Osteocyte (in vitro differentiated cells): ENCODE data around the gene RASGEF1C. TPM values are rescaled to one million over a fixed set of nuclear protein-coding genes. Genes with fewer than 3 reads are reported as not detected.

Experiments used
- DNase-seq: peaks from one replicate; pipeline ENCODE4 v3.0.0; 2021; ENCODE audit warnings: mixed read lengths; ENCODE audit not compliant: unreplicated experiment; ENCODE audit errors: extremely low spot score
- H3K27ac Mint-ChIP-seq: one replicate; pipeline ENCODE4 v1.8.0; 2021; ENCODE audit warnings: mild to moderate bottlenecking, mixed read lengths; ENCODE audit not compliant: unreplicated experiment
- H3K27me3 Mint-ChIP-seq: one replicate; pipeline ENCODE4 v1.8.0; 2021; ENCODE audit warnings: mixed read lengths; ENCODE audit not compliant: unreplicated experiment
- H3K36me3 Mint-ChIP-seq: one replicate; pipeline ENCODE4 v1.8.0; 2021; ENCODE audit warnings: mixed read lengths; ENCODE audit not compliant: unreplicated experiment
- H3K4me1 Mint-ChIP-seq: one replicate; pipeline ENCODE4 v1.8.0; 2021; ENCODE audit warnings: mixed read lengths; ENCODE audit not compliant: unreplicated experiment
- H3K4me3 Mint-ChIP-seq: one replicate; pipeline ENCODE4 v1.8.0; 2021; ENCODE audit warnings: mild to moderate bottlenecking, moderate library complexity, mixed read lengths; ENCODE audit not compliant: unreplicated experiment
- H3K9me3 Mint-ChIP-seq: one replicate; pipeline ENCODE4 v1.8.0; 2021; ENCODE audit warnings: mixed read lengths; ENCODE audit not compliant: unreplicated experiment
- CTCF ChIP-seq: fragments of 200-600 bp; sonication (generic); IDR thresholded peaks from 2 replicates; pipeline ENCODE4 v1.5.0; 2021; ENCODE audit warnings: antibody characterized with exemption, mild to moderate bottlenecking, moderate library complexity
- total RNA-seq: library from RNA; stranded (reverse); gene quantifications from 2 replicates; pipeline ENCODE4 v1.2.1, GENCODE V29; 2021

RASGEF1C gene
- total RNA-seq, 1 donor from 2014 or later = not detected

GRCh38 chr5:180070756-180071530 is 138.1 kb downstream of the RASGEF1C start:
- no peak for DNase-seq
- H3K27me3 Mint-ChIP-seq = peaks cover 7% of the 10 kb centered on the region
- H3K9me3 Mint-ChIP-seq = peaks cover 5% of the 10 kb centered on the region
- peaks cover 2% of the 10 kb centered on the region for H3K36me3 Mint-ChIP-seq
- peak overlapping the region; percentile 93 for H3K27ac Mint-ChIP-seq
- peaks cover 37% of the 10 kb centered on the region for H3K4me1 Mint-ChIP-seq
- no peak for TF ChIP-seq CTCF
- H3K4me3 Mint-ChIP-seq = peak overlapping the region; percentile 90

GRCh38 chr5:180069589-180070247 is 139.3 kb downstream of the RASGEF1C start:
- Mint-ChIP-seq H3K4me1 (peaks cover 37% of the 10 kb centered on the region), H3K27ac (peak overlapping the region; percentile 93), H3K36me3 (peaks cover 2% of the 10 kb centered on the region), H3K4me3 (peak overlapping the region; percentile 90), H3K9me3 (peaks cover 5% of the 10 kb centered on the region), H3K27me3 (peaks cover 3% of the 10 kb centered on the region)
- TF ChIP-seq CTCF = no peak
- DNase-seq = no peak

- peaks cover 4% of the 10 kb centered on the region for H3K36me3 Mint-ChIP-seq
- no peaks in the 10 kb centered on the region for H3K27me3 Mint-ChIP-seq
- H3K9me3 Mint-ChIP-seq = peaks cover 5% of the 10 kb centered on the region
- peak overlapping the region; percentile 60 for H3K4me3 Mint-ChIP-seq
- H3K27ac Mint-ChIP-seq = peak overlapping the region; percentile 62
- DNase-seq = no peak
- no peak for TF ChIP-seq CTCF
- H3K4me1 Mint-ChIP-seq = peaks cover 37% of the 10 kb centered on the region
Measured at GRCh38 chr5:180068519-180069090, 140.4 kb downstream of the RASGEF1C start.

- H3K4me1 Mint-ChIP-seq = peaks cover 40% of the 10 kb centered on the region
- TF ChIP-seq CTCF = no peak
- peaks cover 5% of the 10 kb centered on the region for H3K9me3 Mint-ChIP-seq
- H3K36me3 Mint-ChIP-seq = peaks cover 7% of the 10 kb centered on the region
- peak overlapping the region; percentile 62 for H3K27ac Mint-ChIP-seq
- no peaks in the 10 kb centered on the region for H3K27me3 Mint-ChIP-seq
- no peak for DNase-seq
- H3K4me3 Mint-ChIP-seq = peak overlapping the region; percentile 60
Measured at GRCh38 chr5:180067986-180068385, 141.0 kb downstream of the RASGEF1C start.

GRCh38 chr5:180060192-180060591 is 148.8 kb downstream of the RASGEF1C start:
- no peak overlapping the region for H3K4me3 Mint-ChIP-seq
- H3K36me3 Mint-ChIP-seq = peaks cover 5% of the 10 kb centered on the region
- peaks cover 26% of the 10 kb centered on the region for H3K4me1 Mint-ChIP-seq
- H3K27me3 Mint-ChIP-seq = no peaks in the 10 kb centered on the region
- H3K9me3 Mint-ChIP-seq = no peaks in the 10 kb centered on the region
- no peak for TF ChIP-seq CTCF
- DNase-seq = no peak
- H3K27ac Mint-ChIP-seq = no peak overlapping the region
